Measurements from ENCODE around the gene ZP3.

GRCh38 chr7:76405738-76406137 lies 19.0 kb upstream of the ZP3 start:
- TF ChIP-seq CTCF (IDR thresholded peaks at IDR 0.05): no peak
- TF ChIP-seq POLR2AphosphoS5 (IDR thresholded peaks at IDR 0.05): no peak
- no peak for TF ChIP-seq POLR2A (IDR thresholded peaks at IDR 0.05; ENCODE audit: low read depth)
